GM21526 (cell line): ENCODE results near the gene PAPOLA.

ENCODE experiments used
- ATAC-seq: cut with Tn5 transposase; IDR thresholded peaks from one replicate; pipeline ENCODE4 v1.9.1; 2021; ENCODE audit warnings: moderate library complexity; ENCODE audit not compliant: unreplicated experiment, low FRiP score

PAPOLA gene

GRCh38 chr14:96614481-96614881 is 112.3 kb downstream of the PAPOLA start:
- no peak for ATAC-seq

- no peak for ATAC-seq
These were observed 114.1 kb downstream of the PAPOLA start for GRCh38 chr14:96616161-96616721.
